Osteoblast (primary cell): ENCODE results near the gene TNFAIP8. TPM values are rescaled to one million over a fixed set of nuclear protein-coding genes. Genes with fewer than 3 reads are reported as not detected.

Experiments used
- DNase-seq: peaks from one replicate; pipeline ENCODE4 v3.0.0; 2011; ENCODE audit warnings: low spot score, mixed read lengths; ENCODE audit not compliant: insufficient read length; ENCODE audit errors: missing footprints
- H2AFZ ChIP-seq: 2 replicates; pipeline ENCODE4 v1.6.0; 2011; ENCODE audit warnings: mild to moderate bottlenecking, low read length
- H3K27ac ChIP-seq: 2 replicates; pipeline ENCODE4 v1.5.1; 2011; ENCODE audit warnings: mild to moderate bottlenecking, low read depth, low read length, moderate library complexity
- H3K27me3 ChIP-seq: 2 replicates; pipeline ENCODE4 v1.6.0; 2012; ENCODE audit warnings: mild to moderate bottlenecking, control low read depth, inconsistent platforms, low read length, moderate library complexity; ENCODE audit not compliant: insufficient read depth
- H3K36me3 ChIP-seq: 2 replicates; pipeline ENCODE4 v1.5.1; 2011; ENCODE audit warnings: mild to moderate bottlenecking, low read length, control low read depth, moderate library complexity; ENCODE audit not compliant: insufficient read depth
- H3K4me1 ChIP-seq: 2 replicates; pipeline ENCODE4 v1.5.1; 2011; ENCODE audit warnings: mild to moderate bottlenecking, low read length, control low read depth, moderate library complexity; ENCODE audit not compliant: insufficient read depth
- H3K4me2 ChIP-seq: 2 replicates; pipeline ENCODE4 v1.6.0; 2011; ENCODE audit warnings: mild to moderate bottlenecking, low read length; ENCODE audit not compliant: insufficient read depth
- H3K4me3 ChIP-seq: fragments of 200-600 bp; sonication (generic); 3 replicates; pipeline ENCODE4 v1.5.1; 2012; ENCODE audit warnings: mild to moderate bottlenecking, low read length, inconsistent platforms; ENCODE audit not compliant: insufficient read depth
- H3K79me2 ChIP-seq: 2 replicates; pipeline ENCODE4 v1.6.0; 2012; ENCODE audit warnings: mild to moderate bottlenecking, low read length, control low read depth, inconsistent platforms; ENCODE audit not compliant: insufficient read depth
- H3K9me3 ChIP-seq: 2 replicates; pipeline ENCODE4 v1.5.1; 2011; ENCODE audit warnings: low read depth, low read length, control low read depth
- H4K20me1 ChIP-seq: 2 replicates; pipeline ENCODE4 v1.6.0; 2012; ENCODE audit warnings: mild to moderate bottlenecking, low read length, control low read depth; ENCODE audit not compliant: insufficient read depth
- total RNA-seq: library from RNA; depleted of rRNA; stranded (reverse); fragments of >200 nt; gene quantifications from 2 replicates; pipeline ENCODE4 v1.2.3, GENCODE V29; 2012
- TF ChIP-seq, protein P1 (sequence below): IDR thresholded peaks from 2 replicates; pipeline ENCODE4 v1.5.1; 2011; ENCODE audit warnings: mild to moderate bottlenecking, low read depth, low read length, moderate library complexity; ENCODE audit errors: extremely low read depth

TNFAIP8 gene
- total RNA-seq, 1 donor, result 23.2 TPM

DNA sequence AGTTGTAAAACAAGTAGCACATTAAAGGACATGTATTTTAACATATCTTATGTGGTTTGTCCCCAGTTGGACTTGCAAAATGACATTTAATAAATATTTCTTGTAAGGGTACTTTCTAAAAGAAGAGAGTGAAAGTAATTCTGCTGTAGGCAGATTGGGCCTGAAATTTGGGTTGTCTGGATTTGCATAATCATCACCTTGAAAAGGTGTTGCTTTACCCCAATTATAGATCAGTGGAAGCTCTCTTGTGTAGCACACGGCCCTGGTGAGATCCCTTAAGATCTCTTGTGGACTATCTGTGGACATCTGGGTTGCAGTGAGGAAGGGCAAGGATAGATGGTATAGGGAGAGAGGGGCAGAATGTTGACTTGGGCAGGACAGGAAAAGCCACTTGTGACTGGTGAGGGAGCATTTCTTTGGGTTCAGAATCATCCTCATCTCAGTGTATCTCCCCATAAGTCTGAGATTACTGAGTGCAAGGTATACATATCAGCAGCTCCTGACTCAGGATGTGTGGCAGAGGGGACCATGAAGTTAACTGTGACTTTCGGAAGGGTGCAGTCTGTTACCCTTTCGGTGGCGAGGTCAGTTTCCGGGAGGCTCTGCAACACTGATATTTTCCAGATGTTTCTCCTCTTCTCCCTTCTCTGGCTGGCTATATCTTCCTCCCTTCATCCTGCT lies 2.0 kb upstream of the TNFAIP8 start:
- H3K36me3 ChIP-seq, result no peaks in the 10 kb centered on the region
- H3K9me3 ChIP-seq, result no peaks in the 10 kb centered on the region
- H3K4me2 ChIP-seq, result no peak overlapping the region
- peaks cover 27% of the 10 kb centered on the region for H3K79me2 ChIP-seq
- H2AFZ ChIP-seq, result no peak overlapping the region
- H3K27ac ChIP-seq, result no peak overlapping the region
- peak; percentile 48 for DNase-seq
- TF ChIP-seq, protein P1, sequence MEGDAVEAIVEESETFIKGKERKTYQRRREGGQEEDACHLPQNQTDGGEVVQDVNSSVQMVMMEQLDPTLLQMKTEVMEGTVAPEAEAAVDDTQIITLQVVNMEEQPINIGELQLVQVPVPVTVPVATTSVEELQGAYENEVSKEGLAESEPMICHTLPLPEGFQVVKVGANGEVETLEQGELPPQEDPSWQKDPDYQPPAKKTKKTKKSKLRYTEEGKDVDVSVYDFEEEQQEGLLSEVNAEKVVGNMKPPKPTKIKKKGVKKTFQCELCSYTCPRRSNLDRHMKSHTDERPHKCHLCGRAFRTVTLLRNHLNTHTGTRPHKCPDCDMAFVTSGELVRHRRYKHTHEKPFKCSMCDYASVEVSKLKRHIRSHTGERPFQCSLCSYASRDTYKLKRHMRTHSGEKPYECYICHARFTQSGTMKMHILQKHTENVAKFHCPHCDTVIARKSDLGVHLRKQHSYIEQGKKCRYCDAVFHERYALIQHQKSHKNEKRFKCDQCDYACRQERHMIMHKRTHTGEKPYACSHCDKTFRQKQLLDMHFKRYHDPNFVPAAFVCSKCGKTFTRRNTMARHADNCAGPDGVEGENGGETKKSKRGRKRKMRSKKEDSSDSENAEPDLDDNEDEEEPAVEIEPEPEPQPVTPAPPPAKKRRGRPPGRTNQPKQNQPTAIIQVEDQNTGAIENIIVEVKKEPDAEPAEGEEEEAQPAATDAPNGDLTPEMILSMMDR, result no peak
- no peak overlapping the region for H3K4me3 ChIP-seq
- peaks cover 7% of the 10 kb centered on the region for H3K4me1 ChIP-seq
- no peaks in the 10 kb centered on the region for H3K27me3 ChIP-seq
- no peaks in the 10 kb centered on the region for H4K20me1 ChIP-seq

DNA sequence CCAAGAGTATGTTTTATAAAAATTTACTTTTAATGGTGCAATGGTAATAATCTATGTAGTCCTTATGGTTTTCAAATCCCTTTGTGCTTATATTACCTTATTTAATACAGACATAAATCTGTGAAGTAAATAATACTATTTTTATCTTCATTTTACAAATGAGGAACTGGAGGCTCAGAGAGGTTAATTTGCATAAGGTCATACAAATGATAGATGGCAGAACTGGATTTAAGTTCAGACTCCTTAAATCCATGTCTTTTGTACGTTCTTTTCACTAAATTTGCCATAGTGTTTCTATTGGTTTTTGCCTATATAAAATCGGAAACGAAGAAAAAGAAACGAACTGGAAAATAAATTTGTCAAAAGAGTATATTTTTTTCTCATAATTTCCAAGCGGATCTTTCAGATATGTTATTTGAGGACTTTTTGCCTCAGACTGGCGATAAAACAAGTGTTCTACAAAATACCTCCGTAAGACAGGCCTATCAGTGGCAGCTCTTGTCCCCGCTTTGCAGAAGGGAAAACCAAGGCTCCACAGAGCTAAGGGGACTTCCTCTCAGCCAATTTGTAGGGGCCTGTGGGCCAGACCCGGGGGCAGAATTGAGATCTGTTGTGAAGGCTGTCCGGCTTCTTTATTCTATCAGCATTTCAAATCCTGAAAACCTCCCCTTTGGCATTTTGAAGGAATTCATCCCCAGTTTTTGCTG lies 1.1 kb upstream of the TNFAIP8 start:
- Histone ChIP-seq H3K27ac (no peak overlapping the region), H3K9me3 (no peaks in the 10 kb centered on the region), H3K27me3 (no peaks in the 10 kb centered on the region), H3K4me1 (peaks cover 7% of the 10 kb centered on the region), H2AFZ (no peak overlapping the region), H3K4me3 (no peak overlapping the region), H3K79me2 (peaks cover 36% of the 10 kb centered on the region), H3K4me2 (no peak overlapping the region), H3K36me3 (no peaks in the 10 kb centered on the region), H4K20me1 (no peaks in the 10 kb centered on the region)
- TF ChIP-seq, protein P1, result no peak
- DNase-seq, result no peak

DNA sequence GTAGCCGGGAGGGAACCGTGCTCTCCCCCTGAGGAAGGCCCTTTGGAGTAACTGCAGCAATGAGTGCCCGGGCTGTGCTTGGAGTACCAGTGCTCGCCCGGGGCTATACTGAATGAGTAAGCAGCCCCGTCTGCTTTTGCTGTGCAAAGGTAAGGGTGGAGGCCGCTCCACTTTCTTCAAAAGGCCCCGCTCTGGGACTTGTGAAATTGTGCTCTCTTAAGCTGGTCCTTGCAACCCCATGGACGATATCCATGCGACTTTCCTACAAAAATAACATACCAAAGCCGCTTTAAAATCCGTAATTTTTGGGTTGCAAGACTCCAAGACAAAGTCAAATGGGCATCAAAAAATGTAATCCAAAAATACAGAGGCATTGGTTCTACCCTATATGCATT lies 578 bp upstream of the TNFAIP8 start:
- Histone ChIP-seq H3K4me2 (peak overlapping the region; percentile 89), H3K4me1 (peaks cover 11% of the 10 kb centered on the region), H3K4me3 (peak overlapping the region; percentile 83), H3K79me2 (peaks cover 38% of the 10 kb centered on the region), H3K27ac (no peak overlapping the region), H3K36me3 (no peaks in the 10 kb centered on the region), H3K9me3 (no peaks in the 10 kb centered on the region), H2AFZ (no peak overlapping the region), H3K27me3 (no peaks in the 10 kb centered on the region), H4K20me1 (no peaks in the 10 kb centered on the region)
- TF ChIP-seq, protein P1, result no peak
- DNase-seq, result no peak

DNA sequence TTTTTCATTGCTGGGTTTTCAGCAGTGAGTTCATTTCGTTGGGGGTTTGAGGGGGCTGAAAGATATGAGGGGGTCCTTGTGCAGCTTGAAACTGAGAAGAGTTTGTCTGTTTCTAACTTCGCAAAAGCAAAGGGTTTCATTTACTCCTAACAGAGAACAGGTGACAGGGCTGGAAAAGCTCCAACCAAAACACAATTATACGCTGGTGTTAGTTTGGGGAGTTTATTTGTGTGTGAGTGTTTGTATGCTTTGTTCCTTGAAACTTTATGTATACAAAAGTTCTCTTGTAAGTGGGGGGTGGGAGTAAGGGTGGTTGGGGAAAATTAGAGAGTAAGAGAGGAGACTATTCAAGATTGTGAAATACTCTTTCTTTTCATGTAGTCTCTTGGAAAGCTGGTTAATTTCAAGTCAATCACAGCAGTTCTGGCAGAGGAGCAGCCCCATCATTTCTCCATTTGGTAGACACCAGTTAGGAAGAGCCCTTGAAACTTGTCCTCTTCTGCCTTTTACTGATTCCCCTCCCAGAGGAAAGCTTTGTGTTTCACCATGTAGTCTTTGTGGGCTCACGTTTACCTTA lies 881 bp downstream of the TNFAIP8 start:
- Histone ChIP-seq H3K4me1 (peaks cover 26% of the 10 kb centered on the region), H3K27me3 (no peaks in the 10 kb centered on the region), H4K20me1 (no peaks in the 10 kb centered on the region), H3K4me2 (peak overlapping the region; percentile 89), H2AFZ (peak overlapping the region; percentile 82), H3K36me3 (no peaks in the 10 kb centered on the region), H3K79me2 (peaks cover 40% of the 10 kb centered on the region), H3K27ac (peak overlapping the region; percentile 76), H3K4me3 (peak overlapping the region; percentile 83), H3K9me3 (no peaks in the 10 kb centered on the region)
- TF ChIP-seq, protein P1, result no peak
- DNase-seq, result no peak
